Heart left ventricle (tissue), 13 donors: ENCODE results near the gene DOCK2.

Experiments
- CTCF ChIP-seq, 12 donors: fragments of 200-600 bp; sonication (generic) in 4 of 12; IDR thresholded peaks; one replicate each; pipeline versions ENCODE4 v1.5.0 to v1.8.0; 2018 to 2022; ENCODE audit warnings: antibody characterized with exemption in 12 of 12, mild to moderate bottlenecking in 5 of 12
- POLR2A ChIP-seq, 2 donors: fragments of 450-650 bp; IDR thresholded peaks; one replicate each; pipeline ENCODE4 v1.6.1; 2017; ENCODE audit warnings: antibody characterized with exemption in 2 of 2, mild to moderate bottlenecking in 2 of 2, moderate library complexity in 2 of 2
- donor health status: ischemic (EF 13 %, LVEDD 7.1; RV severe dilation, severe dysfunction).
- donor health status: DM: no; HTN: yes; CAD: no.
- donor health status: DM: no; HTN: no; CAD: no.
- donor health status: ischemic (EF 25% LVEDD 6.9; RV normal size, moderate dysfunction).
- donor health status: ischemic (EF 25% LVEDD 5.7; RV mildly dilated, moderate dysfunction).
- donor health status: ischemic (EF 35%, LVEDD 5.7; RV mildly dilated, moderate dysfunction).
- donor health status: nonischemic (EF 11% LVEDD 7.7; RV severe dilation, severe dysfunction).
- donor health status: DM: yes; HTN: yes; CAD: no.
- donor health status: PGD.
- donor health status: ischemic (EF 29% LVEDD 5.4; RV normal size, mild dysfunction).
- donor health status: nonischemic (EF 23%, LVEDD 6.1; RV moderate dilation, normal function).

GRCh38 chr5:169740435-169740834, 103.4 kb downstream of the DOCK2 start:
- TF ChIP-seq CTCF (IDR thresholded peaks at IDR 0.05) (no peak), POLR2A (IDR thresholded peaks at IDR 0.05) (no peak)
